ENCODE results near the gene OR51M1.
"Not testable (repeated sequence)": the region's sequence is repeated elsewhere in the genome, so short reads cannot be mapped to it uniquely, and the experiment has no call there.

Gene OR51M1

GRCh38 chr11:5383576-5383975, at the start of gene OR51M1:
Gene OR51M1, plus strand, starts transcription at chr11:5383812. Its CDS starts 5,587 bp downstream, at chr11:5389399.
- DNase-seq (ENCODE audit: low read depth in 2 of 2) = no peak

DNA sequence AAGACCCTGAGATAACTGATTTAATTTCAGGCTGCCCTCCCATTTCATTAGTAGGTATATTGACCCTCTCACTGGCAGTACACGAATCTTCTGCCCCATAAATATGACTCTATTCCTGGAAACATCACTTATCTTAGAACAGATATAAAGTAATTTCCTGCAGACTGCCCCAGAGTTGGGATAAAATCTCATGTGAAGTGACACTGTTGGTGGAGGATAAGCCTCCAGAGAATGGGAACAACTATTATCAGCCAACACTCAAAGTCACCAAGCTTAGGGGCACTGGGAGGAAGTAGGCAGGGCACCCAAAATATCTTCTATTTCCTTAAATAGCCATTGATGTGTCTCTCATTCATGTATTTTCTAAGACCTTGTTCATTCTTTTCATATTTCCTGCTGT, 48.4 kb upstream of the OR51M1 start:
- DNase-seq (ENCODE audit: low read depth in 2 of 2) = no peak

DNA sequence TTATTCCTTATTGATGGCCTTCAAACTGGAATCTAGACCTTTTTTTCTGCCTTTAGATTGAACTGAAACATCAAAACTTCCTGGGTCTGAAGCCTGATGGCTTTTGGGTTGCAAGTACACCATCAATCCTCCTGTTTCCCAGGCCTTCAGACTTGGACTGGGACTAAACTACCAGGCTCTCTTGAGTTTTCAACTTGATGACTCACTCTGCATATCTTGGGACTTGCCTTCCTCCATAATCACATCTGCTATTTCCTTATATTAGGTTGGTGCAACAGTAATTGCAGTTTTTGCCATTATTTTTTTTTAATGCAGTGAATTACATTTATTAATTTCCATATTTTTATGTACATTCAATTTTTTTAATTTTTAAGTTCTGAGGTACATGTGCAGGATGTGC, 47.3 kb upstream of the OR51M1 start:
- DNase-seq (ENCODE audit: low read depth in 2 of 2) = no peak

DNA sequence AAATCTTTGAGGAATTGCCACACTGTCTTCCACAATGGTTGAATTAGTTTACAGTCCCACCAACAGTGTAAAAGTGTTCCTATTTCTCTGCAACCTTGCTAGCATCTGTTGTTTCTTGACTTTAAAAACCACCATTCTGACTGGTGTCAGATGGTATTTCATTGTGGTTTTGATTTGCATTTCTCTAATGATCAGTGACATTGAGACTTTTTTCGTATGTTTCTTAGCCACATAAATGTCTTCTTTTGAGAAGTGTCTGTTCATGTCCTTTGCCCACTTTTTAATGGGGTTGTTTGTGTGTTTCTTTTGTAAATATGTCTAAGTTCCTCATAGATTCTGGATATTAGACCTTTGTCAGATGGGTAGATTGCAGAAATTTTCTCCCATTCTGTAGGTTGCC, 46.4 kb upstream of the OR51M1 start:
- DNase-seq (ENCODE audit: low read depth in 2 of 2) = not testable (repeated sequence)

DNA sequence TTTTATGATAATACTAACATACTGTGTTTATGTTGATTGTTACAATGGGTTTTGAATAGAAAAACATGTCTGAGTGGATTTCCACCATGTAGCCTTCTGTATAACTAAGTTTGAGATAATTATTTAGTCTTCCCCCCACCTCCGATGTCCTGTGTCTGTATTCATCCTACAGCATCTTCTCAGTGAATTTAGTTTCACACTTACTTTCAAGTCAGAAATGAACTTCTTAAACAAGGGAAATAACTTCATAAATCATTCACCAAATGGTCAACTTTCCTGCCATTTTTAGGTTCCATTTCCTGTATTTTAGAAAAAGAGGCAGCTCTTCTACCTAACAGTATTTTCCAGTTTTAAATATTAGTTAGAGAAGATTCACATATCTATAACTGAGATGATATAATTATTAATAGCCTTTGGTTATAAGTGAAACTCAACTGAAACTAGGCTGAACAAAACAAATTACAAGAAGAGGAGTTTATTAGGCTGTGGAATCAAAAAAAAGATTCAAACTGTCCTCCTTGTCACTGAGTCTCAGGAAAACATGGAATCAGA, 43.8 kb upstream of the OR51M1 start:
- no peak for DNase-seq (ENCODE audit: low read depth in 2 of 2)

DNA sequence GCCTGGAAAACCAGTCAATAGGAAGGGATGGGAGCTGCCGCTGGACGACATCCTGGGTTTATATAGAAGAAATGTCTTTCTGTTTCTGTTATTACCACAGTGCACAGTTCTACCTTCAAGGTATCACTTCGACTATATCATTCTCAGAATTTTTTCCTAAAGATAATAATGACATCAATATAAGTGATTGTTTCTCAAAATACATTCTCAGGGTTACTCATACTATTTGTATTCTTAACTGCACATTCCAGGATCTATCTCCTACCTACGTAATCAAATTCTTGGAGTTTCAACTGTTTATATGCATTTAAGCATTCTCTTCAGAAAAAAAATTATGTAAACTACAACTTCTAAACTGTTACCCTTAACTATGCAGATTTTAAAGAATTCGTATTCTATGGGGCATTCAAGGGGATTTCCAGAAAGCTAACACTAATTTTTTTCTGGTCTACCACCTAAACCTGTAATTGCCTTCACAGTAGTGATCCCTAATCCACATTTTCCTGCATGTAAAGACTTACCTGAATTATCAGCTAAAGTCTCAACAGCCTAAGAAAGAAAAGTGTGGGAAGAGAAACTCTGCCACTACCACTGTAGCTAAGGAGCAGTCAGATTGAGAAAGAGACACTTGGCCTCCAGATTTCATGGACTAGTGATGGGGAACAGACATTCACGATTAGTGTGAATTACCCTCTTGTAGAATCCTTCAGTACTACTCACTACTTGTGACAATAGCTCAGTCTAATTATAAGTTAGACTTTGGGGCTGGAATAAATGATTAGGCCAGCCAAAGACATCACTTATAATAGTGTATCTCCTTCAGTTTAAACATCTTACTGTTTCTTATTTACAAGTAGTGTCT, 39.9 kb upstream of the OR51M1 start, which contains the start of gene OR51B5:
TSS of gene OR51B5 (minus strand) at position 51 of the 862 bp plus-strand sequence. CDS start at position 51, 0 bp downstream.
- DNase-seq (ENCODE audit: low read depth in 2 of 2) = no peak

DNA sequence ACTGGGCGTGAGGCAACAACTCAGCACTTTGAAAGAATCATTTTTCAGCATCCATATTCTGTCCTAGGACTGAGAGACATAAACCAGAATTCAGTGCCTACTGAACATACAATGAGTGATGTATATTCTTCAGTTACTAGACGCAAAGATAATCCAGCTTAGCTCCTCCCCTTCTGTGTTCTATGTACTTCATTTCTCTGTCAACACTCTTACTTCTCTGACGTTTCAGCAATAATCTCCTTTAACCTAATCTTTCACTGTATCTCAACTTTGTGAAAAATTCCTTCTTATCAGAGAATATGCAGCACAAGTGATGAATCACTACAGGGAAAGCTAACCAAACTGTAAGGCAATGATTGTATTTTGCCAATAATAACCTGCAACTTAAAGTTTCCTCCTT, 37.8 kb upstream of the OR51M1 start:
- no peak for DNase-seq (ENCODE audit: low read depth in 2 of 2)

- no peak for DNase-seq (ENCODE audit: low read depth in 2 of 2)
These were observed 34.9 kb upstream of the OR51M1 start for GRCh38 chr11:5348551-5349194.

- no peak for DNase-seq (ENCODE audit: low read depth in 2 of 2)
These were observed 34.1 kb upstream of the OR51M1 start for GRCh38 chr11:5349550-5349949.

GRCh38 chr11:5351208-5351607, 32.4 kb upstream of the OR51M1 start, which contains the start of gene OR51B6:
Gene OR51B6, plus strand, starts transcription at chr11:5351508. Its CDS starts 0 bp downstream, at chr11:5351508.
- no peak for DNase-seq (ENCODE audit: low read depth in 2 of 2)

DNA sequence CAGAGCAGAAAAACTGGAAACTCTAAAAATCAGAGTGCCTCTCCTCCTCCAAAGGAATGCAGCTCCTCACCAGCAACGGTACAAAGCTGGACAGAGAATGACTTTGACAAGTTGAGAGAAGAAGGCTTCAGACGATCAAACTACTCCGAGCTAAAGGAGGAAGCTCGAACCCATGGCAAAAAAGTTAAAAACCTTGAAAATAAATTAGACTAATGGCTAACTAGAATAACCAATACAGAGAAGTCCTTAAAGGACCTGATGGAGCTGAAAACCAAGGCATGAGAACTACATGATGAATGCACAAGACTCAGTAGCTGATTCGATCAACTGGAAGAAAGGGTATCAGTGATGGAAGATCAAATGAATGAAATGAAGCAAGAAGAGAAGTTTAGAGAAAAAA, 27.6 kb upstream of the OR51M1 start:
- DNase-seq (ENCODE audit: low read depth in 2 of 2) = not testable (repeated sequence)

DNA sequence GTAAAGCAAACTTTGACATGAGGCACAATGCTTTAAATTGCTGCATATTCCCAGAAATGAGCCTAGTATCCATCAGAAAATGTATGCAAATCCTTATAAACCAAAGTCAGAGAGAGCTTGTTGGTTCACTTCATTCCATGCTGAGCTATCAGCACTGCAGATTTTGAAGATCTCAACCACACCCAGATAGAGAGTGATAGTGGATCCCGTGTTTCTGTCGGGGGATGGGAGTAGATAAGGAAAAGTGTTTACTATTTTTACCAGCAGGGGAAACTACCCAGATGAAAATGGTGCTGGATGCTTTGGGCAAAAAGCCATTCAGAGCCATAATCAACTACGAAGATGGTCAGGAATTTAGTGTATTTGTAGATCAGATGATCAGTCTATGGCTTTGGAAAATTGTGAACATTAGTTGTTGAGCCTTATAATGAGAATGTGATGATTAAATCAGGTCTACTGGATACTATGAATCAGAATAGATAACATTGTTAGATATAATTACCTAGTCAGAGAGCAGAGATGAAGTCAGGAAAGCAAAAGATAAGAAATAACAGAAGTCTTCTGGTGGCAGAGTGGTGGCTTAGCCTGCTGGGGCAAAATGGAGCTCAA, 21.5 kb upstream of the OR51M1 start:
- DNase-seq (ENCODE audit: low read depth in 2 of 2) = no peak

DNA sequence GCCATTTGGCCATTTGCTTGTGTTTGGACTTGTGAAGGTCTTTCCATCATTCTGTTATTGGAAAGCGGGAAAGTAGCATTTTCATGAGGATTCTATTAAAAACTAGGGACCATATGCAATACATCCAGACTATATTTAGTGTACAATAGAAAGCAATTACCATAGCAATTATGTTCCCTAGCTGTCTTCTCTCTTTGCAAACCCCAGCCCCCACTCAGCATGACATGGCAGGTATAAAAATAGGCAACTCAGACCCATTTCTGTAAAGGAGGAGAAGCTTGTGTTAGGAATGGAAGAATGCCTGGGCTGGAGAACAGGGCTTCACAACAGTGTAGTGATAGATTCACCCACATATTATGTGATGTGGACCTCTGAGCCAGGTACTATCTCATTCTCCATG, 19.9 kb upstream of the OR51M1 start:
- DNase-seq (ENCODE audit: low read depth in 2 of 2) = no peak

- DNase-seq (ENCODE audit: low read depth in 2 of 2) = no peak
These were observed 19.4 kb upstream of the OR51M1 start for GRCh38 chr11:5364214-5364613.

GRCh38 chr11:5366365-5366764, 17.2 kb upstream of the OR51M1 start:
- not testable (repeated sequence) for DNase-seq (ENCODE audit: low read depth in 2 of 2)

DNA sequence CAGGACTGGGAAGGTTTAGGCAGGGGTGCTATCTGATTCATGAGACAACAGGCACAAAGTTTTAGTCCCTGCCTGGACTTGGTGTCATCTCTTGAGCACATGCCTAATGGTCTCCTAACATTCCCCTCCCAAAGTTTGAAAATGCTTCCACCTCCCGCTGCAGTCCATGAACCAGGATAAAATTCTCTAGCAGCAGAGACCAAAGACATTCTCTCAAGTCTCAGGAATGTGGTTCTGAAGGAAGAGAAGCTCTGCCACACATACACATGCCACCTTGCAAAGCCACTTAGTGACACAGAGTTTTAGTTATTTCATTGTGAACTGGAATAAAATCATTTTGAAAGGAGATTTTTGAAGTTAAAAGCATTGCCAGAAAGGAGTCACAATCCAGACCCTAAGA, 16.8 kb upstream of the OR51M1 start:
- no peak for DNase-seq (ENCODE audit: low read depth in 2 of 2)

DNA sequence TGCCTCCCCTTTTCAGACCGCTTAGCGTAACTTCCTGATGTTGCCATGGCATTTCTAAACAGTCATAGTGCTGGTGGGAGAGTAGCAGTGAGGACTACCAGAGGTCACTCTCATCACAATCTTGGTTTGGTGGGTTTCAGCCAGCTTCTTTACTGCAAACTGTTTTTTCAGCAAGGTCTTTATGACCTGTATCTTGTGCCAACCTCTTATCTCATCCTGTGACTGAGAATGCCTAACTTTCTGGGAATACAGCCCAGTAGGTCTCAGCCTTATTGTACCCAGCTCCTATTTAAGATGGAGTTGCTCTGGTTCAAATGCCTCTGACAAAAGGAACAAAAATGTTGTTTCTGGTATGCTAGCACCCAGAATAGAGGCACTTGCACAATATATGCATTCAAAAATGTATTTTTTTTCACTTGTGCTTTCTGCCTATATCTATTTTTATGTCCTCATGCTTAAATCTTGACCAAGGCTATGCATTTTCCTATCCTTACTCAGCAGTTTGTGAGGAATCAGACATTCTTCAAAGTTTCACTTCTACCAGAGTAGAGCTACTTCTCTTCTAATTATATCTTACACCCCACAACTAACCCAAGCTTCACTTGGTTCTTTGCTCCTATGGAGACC, 16.1 kb upstream of the OR51M1 start:
- no peak for DNase-seq (ENCODE audit: low read depth in 2 of 2)

- no peak for DNase-seq (ENCODE audit: low read depth in 2 of 2)
These were observed 15.0 kb upstream of the OR51M1 start for GRCh38 chr11:5368502-5369043.

DNA sequence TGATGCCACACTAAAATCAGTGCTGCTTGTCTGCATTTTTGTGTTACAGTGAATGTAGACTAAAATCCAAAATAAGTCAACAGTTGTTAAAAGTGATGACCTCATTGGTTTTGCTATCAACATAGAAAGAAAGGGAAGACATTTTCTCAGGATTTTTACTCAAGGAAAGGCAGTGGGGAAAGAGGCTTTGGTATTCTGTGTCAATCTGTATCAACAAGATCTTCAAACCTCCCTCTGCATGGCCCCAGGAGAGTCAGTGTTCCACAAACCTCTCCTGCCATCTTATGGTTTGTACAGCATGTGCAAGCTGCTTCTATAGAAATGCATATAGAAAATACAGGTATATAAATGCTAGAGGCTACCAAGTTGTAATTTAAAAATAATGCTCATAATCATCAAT, 13.8 kb upstream of the OR51M1 start:
- no peak for DNase-seq (ENCODE audit: low read depth in 2 of 2)

- DNase-seq (ENCODE audit: low read depth in 2 of 2) = no peak
These were observed 2.8 kb upstream of the OR51M1 start for GRCh38 chr11:5380740-5381342.

GRCh38 chr11:5384335-5384734, 723 bp downstream of the OR51M1 start:
- DNase-seq (ENCODE audit: low read depth in 2 of 2) = no peak
